Activated naive CD4-positive, alpha-beta T cell treated with anti-CD3 and anti-CD28 coated beads, Interleukin-2, amount 10 ng/mL, durations not matched to agents 7 days and 5 days (primary cell): Measurements from ENCODE around the gene SCT.
A peak's percentile ranks its signal among the peaks of the same experiment; 100 is the strongest.

ENCODE experiments used
- CTCF ChIA-PET: fragments of 350-600 bp; sonication (Branson Sonifier 250); formaldehyde crosslinking; loops from one replicate; lab custom pipeline; 2021; ENCODE audit warnings: antibody characterized with exemption; lab: Charles Lee
- DNase-seq: peaks from one replicate; pipeline ENCODE4 v3.0.0-alpha.2; 2020
- H3K27ac Mint-ChIP-seq: one replicate; pipeline ENCODE4 v1.8.0; 2021; ENCODE audit warnings: mild to moderate bottlenecking, moderate library complexity, mixed read lengths
- H3K27me3 Mint-ChIP-seq: one replicate; pipeline ENCODE4 v1.8.0; 2021; ENCODE audit warnings: mild to moderate bottlenecking, mixed read lengths
- H3K36me3 Mint-ChIP-seq: one replicate; pipeline ENCODE4 v1.8.0; 2021; ENCODE audit warnings: mixed read lengths
- H3K4me1 Mint-ChIP-seq: one replicate; pipeline ENCODE4 v1.8.0; 2021; ENCODE audit warnings: mixed read lengths
- H3K4me3 Mint-ChIP-seq: one replicate; pipeline ENCODE4 v1.8.0; 2021; ENCODE audit warnings: mild to moderate bottlenecking, moderate library complexity, mixed read lengths
- H3K9me3 Mint-ChIP-seq: one replicate; pipeline ENCODE4 v1.8.0; 2021; ENCODE audit warnings: mixed read lengths

The SCT gene

GRCh38 chr11:614021-614622, 12.9 kb downstream of the SCT start:
- H3K27ac Mint-ChIP-seq, result peak overlapping the region; percentile 96
- peaks cover 14% of the 10 kb centered on the region for H3K36me3 Mint-ChIP-seq
- no peaks in the 10 kb centered on the region for H3K9me3 Mint-ChIP-seq
- CTCF ChIA-PET, result no interaction called here
- peaks cover 11% of the 10 kb centered on the region for H3K27me3 Mint-ChIP-seq
- DNase-seq, result no peak
- H3K4me3 Mint-ChIP-seq, result peak overlapping the region; percentile 89
- peaks cover 24% of the 10 kb centered on the region for H3K4me1 Mint-ChIP-seq

GRCh38 chr11:613369-613968, 13.5 kb downstream of the SCT start:
- Mint-ChIP-seq H3K4me1 (peaks cover 24% of the 10 kb centered on the region), H3K9me3 (no peaks in the 10 kb centered on the region), H3K36me3 (peaks cover 15% of the 10 kb centered on the region), H3K4me3 (peak overlapping the region; percentile 47), H3K27ac (peak overlapping the region; percentile 86), H3K27me3 (peaks cover 11% of the 10 kb centered on the region)
- DNase-seq, result peak; percentile 92
- CTCF ChIA-PET, result interaction anchor here (0.8 to 1.5 kb wide), 2 partner anchors 37 to 58 kb away, joined by 3 to 11 read pairs; partner anchors contain the start of gene PHRF1

GRCh38 chr11:612961-613300, 14.1 kb downstream of the SCT start:
- Mint-ChIP-seq H3K4me3 (no peak overlapping the region), H3K9me3 (no peaks in the 10 kb centered on the region), H3K27me3 (peaks cover 11% of the 10 kb centered on the region), H3K27ac (peak overlapping the region; percentile 88), H3K36me3 (peaks cover 19% of the 10 kb centered on the region), H3K4me1 (peaks cover 24% of the 10 kb centered on the region)
- CTCF ChIA-PET, result interaction anchor here (0.8 to 1.5 kb wide), 2 partner anchors 37 to 58 kb away, joined by 3 to 11 read pairs; partner anchors contain the start of gene PHRF1
- no peak for DNase-seq

- H3K27me3 Mint-ChIP-seq, result peaks cover 11% of the 10 kb centered on the region
- peak overlapping the region; percentile 88 for H3K27ac Mint-ChIP-seq
- peaks cover 24% of the 10 kb centered on the region for H3K4me1 Mint-ChIP-seq
- H3K4me3 Mint-ChIP-seq, result no peak overlapping the region
- CTCF ChIA-PET, result interaction anchor here (1.5 kb wide), 1 partner anchor 57 kb away, joined by 11 read pairs; no protein-coding TSS in a partner anchor
- peaks cover 23% of the 10 kb centered on the region for H3K36me3 Mint-ChIP-seq
- H3K9me3 Mint-ChIP-seq, result no peaks in the 10 kb centered on the region
- peak; percentile 57 for DNase-seq
Measured at GRCh38 chr11:612201-612960, 14.6 kb downstream of the SCT start.

GRCh38 chr11:611001-611996, 15.7 kb downstream of the SCT start:
- H3K36me3 Mint-ChIP-seq, result peaks cover 31% of the 10 kb centered on the region

GRCh38 chr11:610146-610801, 16.7 kb downstream of the SCT start:
- peaks cover 16% of the 10 kb centered on the region for H3K4me1 Mint-ChIP-seq
- peaks cover 31% of the 10 kb centered on the region for H3K36me3 Mint-ChIP-seq
- H3K27ac Mint-ChIP-seq, result no peak overlapping the region
- DNase-seq, result no peak
- peaks cover 4% of the 10 kb centered on the region for H3K27me3 Mint-ChIP-seq
- H3K4me3 Mint-ChIP-seq, result no peak overlapping the region
- CTCF ChIA-PET, result interaction anchor here (0.9 kb wide), 1 partner anchor 25 kb away, joined by 3 read pairs; no protein-coding TSS in a partner anchor
- H3K9me3 Mint-ChIP-seq, result no peaks in the 10 kb centered on the region

More at GRCh38 chr11:611001-611996, 15.7 kb downstream of the SCT start:
- CTCF ChIA-PET, result interaction anchor here (1.5 kb wide), 1 partner anchor 56 kb away, joined by 11 read pairs; no protein-coding TSS in a partner anchor
- no peak for DNase-seq
- H3K27me3 Mint-ChIP-seq, result peaks cover 7% of the 10 kb centered on the region
- peaks cover 21% of the 10 kb centered on the region for H3K4me1 Mint-ChIP-seq
- H3K4me3 Mint-ChIP-seq, result no peak overlapping the region
- peak overlapping the region; percentile 88 for H3K27ac Mint-ChIP-seq
- no peaks in the 10 kb centered on the region for H3K9me3 Mint-ChIP-seq

GRCh38 chr11:609341-609811, 17.6 kb downstream of the SCT start:
- peaks cover 34% of the 10 kb centered on the region for H3K36me3 Mint-ChIP-seq
- H3K9me3 Mint-ChIP-seq, result no peaks in the 10 kb centered on the region
- no peak overlapping the region for H3K4me3 Mint-ChIP-seq
- H3K4me1 Mint-ChIP-seq, result peaks cover 13% of the 10 kb centered on the region
- CTCF ChIA-PET, result interaction anchor here (0.9 kb wide), 1 partner anchor 24 kb away, joined by 3 read pairs; no protein-coding TSS in a partner anchor
- no peak for DNase-seq
- H3K27ac Mint-ChIP-seq, result no peak overlapping the region
- H3K27me3 Mint-ChIP-seq, result peaks cover 3% of the 10 kb centered on the region

GRCh38 chr11:608791-609251, 18.2 kb downstream of the SCT start:
- Mint-ChIP-seq H3K4me1 (peaks cover 7% of the 10 kb centered on the region), H3K27ac (peak overlapping the region; percentile 33), H3K27me3 (no peaks in the 10 kb centered on the region), H3K9me3 (no peaks in the 10 kb centered on the region), H3K4me3 (no peak overlapping the region), H3K36me3 (peaks cover 34% of the 10 kb centered on the region)
- CTCF ChIA-PET, result no interaction called here
- DNase-seq, result no peak

DNA sequence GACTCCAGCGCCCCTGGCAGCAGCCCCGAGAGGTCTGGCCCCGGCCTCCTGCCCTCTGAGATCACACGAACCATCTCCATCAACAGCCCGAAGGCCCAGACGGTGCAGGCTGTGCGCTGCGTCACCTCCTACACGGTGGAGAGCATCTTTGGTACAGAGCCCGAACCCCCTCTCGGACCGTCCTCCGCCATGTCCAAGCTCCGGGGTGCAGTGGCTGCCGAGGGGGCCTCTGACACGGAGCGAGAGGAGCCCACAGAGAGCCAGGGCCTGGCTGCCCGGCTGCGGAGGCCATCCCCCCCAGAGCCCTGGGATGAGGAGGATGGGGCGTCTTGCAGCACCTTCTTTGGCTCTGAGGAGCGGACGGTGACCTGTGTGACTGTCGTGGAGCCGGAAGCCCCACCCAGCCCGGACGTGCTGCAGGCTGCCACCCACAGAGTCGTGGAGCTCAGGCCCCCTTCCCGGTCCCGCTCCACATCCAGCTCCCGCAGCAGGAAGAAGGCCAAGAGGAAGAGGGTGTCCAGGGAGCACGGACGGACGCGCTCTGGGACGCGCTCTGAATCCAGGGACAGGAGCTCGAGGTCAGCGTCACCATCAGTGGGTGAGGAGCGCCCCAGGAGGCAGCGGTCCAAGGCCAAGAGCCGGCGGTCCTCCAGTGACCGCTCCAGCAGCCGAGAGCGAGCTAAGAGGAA, 18.9 kb downstream of the SCT start:
- H3K4me1 Mint-ChIP-seq, result peaks cover 4% of the 10 kb centered on the region
- H3K27me3 Mint-ChIP-seq, result no peaks in the 10 kb centered on the region
- CTCF ChIA-PET, result no interaction called here
- DNase-seq, result no peak
- H3K36me3 Mint-ChIP-seq, result peaks cover 36% of the 10 kb centered on the region
- H3K9me3 Mint-ChIP-seq, result no peaks in the 10 kb centered on the region
- H3K27ac Mint-ChIP-seq, result peak overlapping the region; percentile 33
- H3K4me3 Mint-ChIP-seq, result no peak overlapping the region

GRCh38 chr11:607020-607780, 19.8 kb downstream of the SCT start:
- Mint-ChIP-seq H3K9me3 (no peaks in the 10 kb centered on the region), H3K27me3 (no peaks in the 10 kb centered on the region), H3K4me1 (peaks cover 3% of the 10 kb centered on the region), H3K27ac (no peak overlapping the region), H3K4me3 (no peak overlapping the region), H3K36me3 (peaks cover 36% of the 10 kb centered on the region)
- no peak for DNase-seq
- CTCF ChIA-PET, result no interaction called here

GRCh38 chr11:606245-606644, 20.7 kb downstream of the SCT start:
- CTCF ChIA-PET, result no interaction called here
- no peak for DNase-seq
- no peak overlapping the region for H3K27ac Mint-ChIP-seq
- H3K9me3 Mint-ChIP-seq, result no peaks in the 10 kb centered on the region
- H3K27me3 Mint-ChIP-seq, result no peaks in the 10 kb centered on the region
- H3K4me1 Mint-ChIP-seq, result no peaks in the 10 kb centered on the region
- H3K4me3 Mint-ChIP-seq, result no peak overlapping the region
- H3K36me3 Mint-ChIP-seq, result peaks cover 41% of the 10 kb centered on the region
